Right kidney (tissue), 1 donor: Measurements from ENCODE around the gene GPR152.
A peak's percentile ranks its signal among the peaks of the same experiment; 100 is the strongest.
"Not testable (repeated sequence)": the region's sequence is repeated elsewhere in the genome, so short reads cannot be mapped to it uniquely, and the experiment has no call there.

ENCODE experiments used
- DNase-seq: peaks from one replicate; pipeline ENCODE4 v3.0.0-alpha.2; 2016

GPR152 gene

DNA sequence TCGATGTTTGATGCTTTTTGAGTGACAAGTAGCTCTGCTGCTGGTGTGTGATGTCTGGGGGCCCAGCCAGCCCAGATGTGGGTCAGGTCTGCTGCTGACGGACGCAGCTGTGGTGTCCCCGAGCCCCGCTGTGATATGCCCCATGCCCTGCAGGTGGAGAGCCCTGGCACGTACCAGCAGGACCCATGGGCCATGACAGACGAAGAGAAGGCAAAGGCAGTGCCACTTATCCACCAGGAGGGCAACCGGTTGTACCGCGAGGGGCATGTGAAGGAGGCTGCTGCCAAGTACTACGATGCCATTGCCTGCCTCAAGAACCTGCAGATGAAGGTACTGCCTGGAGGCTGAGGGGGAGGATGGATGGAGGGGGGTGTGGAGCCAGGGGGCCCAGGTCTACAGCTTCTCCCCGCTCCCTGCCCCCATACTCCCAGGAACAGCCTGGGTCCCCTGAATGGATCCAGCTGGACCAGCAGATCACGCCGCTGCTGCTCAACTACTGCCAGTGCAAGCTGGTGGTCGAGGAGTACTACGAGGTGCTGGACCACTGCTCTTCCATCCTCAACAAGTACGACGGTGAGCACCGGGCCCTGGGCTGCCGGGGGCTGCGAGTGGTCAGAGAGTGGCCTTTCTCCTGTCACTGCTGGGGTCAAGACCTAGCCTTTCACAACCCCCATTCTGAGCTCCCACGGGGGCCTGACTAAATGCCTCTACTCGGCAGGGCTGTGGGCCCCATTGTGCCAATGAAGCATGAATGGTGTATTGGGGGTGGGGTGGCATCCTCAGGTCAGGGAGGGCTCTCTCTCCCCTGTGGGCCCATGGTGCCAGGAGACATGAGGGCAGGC lies 37.6 kb upstream of the GPR152 start:
- DNase-seq = no peak

GRCh38 chr11:67489203-67489884 lies 36.8 kb upstream of the GPR152 start:
- DNase-seq = no peak

DNA sequence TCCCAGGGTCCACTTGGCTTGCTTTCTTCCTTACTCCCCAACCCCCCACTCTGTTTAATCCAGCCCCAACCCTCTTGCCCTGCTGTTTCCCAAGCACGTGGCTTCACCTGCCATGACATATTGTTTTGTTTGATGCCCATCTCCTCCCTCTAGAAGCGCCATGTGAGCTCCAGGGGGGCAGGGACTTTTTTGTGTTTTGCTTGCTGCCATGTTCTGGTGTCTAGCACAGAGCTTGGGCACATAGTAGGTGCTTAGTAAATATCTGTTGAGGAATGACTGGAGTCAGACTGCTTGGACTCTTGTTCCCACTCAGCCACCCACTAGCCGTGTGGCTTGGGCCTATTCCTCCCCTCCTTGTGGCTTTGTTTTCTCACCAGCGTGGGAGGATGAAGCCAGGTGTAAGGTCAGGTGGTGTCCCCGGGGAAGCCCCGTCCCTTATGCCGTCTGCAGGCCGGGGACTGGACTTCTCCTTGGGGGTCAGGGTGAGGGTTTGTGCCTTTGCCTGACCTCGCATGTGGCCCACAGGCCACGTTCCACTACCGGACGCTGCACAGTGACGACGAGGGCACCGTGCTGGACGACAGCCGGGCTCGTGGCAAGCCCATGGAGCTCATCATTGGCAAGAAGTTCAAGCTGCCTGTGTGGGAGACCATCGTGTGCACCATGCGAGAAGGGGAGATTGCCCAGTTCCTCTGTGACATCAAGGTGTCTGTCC lies 34.1 kb upstream of the GPR152 start:
- no peak for DNase-seq

DNA sequence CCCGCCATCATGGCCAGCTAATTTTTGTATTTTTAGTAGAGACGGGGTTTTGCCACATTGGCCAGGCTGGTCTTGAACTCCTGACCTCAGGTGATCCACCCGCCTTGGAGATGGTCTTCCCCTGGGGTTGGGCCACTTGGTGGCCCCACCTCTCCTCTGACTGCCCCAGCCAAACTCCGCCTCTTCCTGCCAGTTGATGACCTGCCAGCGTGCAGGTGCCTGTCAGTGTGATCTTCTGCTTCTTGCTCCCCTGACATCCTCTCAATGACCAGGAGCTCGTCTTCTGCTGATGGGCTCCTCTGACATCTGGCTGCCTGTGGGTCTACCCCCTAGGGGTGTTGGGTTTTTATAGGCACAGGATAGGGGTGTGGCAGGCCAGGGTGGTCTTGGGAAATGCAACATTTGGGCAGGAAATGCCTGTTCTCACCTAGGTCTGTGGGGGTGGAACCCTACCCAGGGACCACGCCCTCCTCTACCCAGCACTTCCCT lies 33.4 kb upstream of the GPR152 start:
- not testable (repeated sequence) for DNase-seq

DNA sequence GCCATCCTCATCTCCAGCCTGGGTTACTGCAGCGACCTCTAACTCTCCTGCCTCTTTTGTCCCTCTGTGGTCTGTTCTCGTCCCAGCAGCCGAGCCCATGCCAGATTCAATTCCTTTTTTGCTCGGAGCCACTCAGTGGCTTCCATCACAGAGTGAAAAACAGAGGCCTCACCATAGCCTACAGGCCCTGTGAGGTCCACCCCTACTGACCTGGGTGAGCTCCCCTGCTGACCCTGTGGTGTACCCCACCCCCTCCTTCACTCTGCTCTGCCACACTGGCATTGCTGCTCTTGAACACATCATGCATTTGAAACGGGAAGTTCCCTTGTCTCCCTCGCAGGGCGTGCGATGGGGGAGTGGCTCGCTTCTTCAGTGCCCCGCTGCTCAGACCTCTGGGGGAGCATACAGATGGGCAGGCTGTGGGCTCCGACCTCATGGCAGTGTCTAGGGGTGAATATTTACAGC lies 32.4 kb upstream of the GPR152 start:
- DNase-seq = no peak

DNA sequence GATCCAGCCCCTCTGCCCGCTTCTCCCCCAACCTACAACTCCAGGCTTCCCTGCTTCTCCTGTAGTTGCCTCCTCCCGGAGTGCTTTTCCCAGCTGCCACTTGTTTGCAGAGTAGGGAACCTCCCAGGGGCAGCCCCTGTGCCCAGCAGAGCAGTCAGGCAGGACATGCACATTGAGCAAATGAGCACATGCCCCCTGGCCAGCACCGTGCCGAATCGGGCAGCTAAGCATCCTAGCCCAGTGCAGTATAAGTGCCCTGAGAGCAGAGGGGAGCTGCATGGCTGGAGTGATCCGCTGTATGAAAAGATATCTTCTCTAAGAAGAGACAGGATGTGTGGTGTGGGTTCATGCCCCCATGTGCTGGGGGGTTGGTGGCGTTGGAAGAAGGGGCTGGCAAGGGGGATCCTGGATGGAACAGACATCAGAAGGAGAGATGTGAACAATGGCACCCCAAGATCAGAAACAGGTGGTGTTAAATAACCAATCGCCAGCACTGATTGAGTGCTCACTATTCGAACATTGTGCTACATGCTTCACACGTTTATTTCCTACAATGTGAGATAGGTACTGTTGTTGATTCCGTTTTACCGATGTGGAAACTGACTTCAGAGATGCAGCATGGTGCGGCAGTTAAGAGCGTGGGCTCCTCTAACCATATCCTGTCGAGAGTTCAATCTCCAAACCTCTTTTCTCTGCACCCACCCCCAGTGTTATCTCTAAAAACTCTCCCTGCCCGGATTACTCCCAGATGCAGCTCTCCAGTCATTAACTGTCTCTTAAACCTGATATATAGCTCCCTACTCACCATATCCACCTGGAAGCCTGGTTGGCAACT lies 31.5 kb upstream of the GPR152 start:
- no peak for DNase-seq

- peak; percentile 96 for DNase-seq
Measured at GRCh38 chr11:67482827-67483798, 30.6 kb upstream of the GPR152 start, which contains the start of gene AIP. Gene AIP (plus strand): TSS chr11:67483026. CDS start chr11:67483159, 133 bp downstream.

DNA sequence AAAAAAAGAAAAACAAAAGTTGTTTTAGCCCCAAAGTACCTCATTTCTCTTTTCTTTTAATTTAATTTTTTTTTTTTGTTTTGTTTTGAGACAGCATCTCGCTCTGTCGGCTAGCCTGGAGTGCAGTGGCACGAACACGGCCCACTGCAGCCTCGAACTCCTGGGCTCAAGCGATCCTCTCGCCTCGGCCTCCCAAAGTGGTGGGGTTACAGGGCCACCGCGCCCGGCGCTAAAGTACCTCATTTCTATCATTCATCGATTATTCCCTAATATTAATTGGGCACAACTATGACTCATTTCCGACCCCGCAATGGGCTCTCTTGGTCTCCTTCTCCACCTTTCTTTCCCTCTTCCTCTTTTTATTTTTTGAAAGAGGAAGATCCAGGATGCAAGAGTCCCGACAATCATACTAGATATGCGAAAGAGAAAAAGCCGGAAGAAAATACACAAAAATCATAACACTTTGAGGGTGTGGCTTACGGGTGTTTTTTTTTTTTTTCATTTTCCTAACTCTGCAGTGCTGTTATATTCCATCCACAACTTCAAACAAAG lies 29.8 kb upstream of the GPR152 start:
- no peak for DNase-seq

GRCh38 chr11:67477344-67478050 lies 25.0 kb upstream of the GPR152 start:
- DNase-seq = not testable (repeated sequence)

- DNase-seq = not testable (repeated sequence)
Measured at GRCh38 chr11:67476692-67477091, 24.2 kb upstream of the GPR152 start.

GRCh38 chr11:67472882-67473281 lies 20.4 kb upstream of the GPR152 start:
- no peak for DNase-seq

GRCh38 chr11:67470337-67471002 lies 17.9 kb upstream of the GPR152 start:
- DNase-seq = no peak

- DNase-seq = no peak
Measured at GRCh38 chr11:67469508-67469811, 16.9 kb upstream of the GPR152 start.

DNA sequence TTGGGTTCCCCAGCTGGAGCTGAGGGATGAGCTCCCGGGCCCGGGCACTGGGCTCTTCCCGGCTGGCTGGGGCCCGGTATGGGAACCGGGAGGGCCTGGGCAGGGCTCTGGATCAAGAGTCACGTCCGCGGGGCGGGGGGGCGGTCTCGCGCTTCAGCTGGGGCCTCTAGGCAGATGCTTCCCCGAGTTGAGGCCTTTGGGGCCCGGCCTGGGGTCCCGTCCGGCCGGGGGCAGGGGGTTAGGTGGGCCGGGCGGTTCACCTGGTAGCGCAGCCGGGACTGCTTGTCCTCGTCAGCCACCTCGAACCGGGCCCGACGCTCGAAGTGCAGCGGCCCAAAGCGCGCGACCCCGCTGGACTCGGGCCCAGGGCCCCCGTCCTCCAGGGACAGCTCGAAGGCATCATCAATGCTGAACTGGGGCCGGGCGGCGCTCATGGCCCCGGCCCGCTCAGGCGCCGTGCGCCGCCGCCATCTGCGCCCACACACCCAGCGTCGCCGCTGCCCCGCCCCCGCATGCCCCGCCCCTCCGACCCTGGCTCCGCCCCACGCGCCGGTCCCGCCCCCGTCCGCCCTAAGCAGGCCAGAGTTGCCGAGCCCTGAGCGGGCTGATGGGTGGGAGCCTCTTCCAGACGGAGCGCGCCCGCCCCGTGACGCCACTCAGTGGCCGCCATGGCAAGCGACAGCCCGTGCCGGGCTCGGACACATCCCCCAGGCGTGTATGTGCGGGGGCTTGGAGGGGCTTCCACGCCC lies 16.4 kb upstream of the GPR152 start, which contains the start of gene TMEM134:
Gene TMEM134 (minus strand): TSS at position 493 of the 749 bp plus-strand sequence. CDS start 59 bp downstream, at position 434.
- DNase-seq = peak; percentile 92

DNA sequence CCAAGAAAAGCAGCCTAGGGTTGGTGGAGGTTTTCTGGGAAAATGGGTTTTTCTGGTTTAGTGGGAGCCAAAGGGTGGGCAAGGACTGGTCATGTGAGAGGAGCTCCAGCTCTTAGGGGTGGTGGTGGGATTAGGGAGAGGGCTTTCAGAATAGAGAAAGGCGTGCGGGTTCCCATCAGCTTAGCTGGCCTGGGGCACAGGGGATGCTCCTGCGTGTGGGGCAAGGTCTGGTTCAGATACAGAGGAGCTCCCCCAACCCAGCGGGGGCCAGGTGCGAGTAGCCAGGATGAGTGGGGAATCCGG lies 15.9 kb upstream of the GPR152 start:
- no peak for DNase-seq

- DNase-seq = no peak
Measured at GRCh38 chr11:67468056-67468455, 15.5 kb upstream of the GPR152 start.

DNA sequence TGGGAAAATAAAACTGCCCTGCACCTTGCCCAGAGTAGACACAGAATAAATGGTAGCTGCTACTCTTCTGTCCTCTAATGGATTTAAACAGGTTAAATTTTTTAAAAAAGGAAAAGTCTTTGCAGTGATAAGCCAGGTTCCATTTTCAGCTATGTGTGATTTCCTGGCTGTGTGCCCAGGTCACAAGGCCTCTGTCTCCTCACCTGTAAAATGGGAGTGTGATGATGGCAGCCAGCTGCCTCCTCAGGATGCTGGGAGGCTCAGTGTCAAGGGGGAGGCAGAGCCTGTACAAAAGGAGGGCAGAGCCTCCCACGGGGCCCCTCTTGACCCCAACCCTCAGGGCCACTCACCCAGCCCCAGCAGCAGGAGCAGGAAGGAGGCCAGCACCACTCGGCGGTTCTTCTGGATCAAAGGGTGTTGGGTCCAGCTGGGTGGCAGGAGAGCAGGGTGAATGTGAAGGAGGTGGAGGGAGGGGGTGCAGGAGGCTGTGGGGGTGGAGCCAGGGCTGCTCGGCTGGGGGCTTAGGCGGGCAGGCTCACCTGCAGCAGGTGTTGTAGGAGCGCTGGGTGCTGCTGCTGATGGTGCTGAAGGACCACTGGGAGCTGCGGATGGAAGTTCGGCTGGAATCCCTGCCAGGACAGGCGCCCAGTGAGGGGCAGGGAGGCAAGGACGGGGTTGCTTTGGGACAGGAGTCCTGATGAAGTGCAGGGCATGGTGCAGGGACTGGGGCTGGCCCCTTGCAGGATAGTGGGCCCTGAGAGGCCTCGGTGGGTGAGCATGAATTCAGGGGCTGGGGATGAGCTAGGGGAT lies 14.6 kb upstream of the GPR152 start:
- DNase-seq = no peak

DNA sequence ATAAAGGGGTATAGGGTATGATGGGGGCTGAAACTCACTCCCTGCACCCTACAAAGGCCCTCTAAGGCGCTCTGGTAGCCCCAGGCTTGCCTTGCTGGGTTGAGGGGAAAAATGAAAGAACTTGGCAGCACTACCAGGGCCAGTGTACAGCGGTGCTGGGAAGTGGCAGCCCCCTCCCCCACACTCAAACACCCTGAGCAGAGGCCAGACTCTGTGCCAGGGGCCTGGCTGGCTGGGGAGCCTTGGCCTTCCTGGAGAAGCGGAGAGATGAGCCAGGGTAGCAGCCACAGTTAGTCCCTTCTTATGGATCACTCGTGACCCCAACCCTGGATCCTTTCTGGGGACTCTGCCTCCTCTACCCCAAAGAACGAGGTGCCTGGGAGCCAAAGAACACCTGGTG lies 13.8 kb upstream of the GPR152 start:
- DNase-seq = no peak
